Measurements from ENCODE around the gene SPEN. TPM values are rescaled to one million over a fixed set of nuclear protein-coding genes. Genes with fewer than 3 reads are reported as not detected.
A peak's percentile ranks its signal among the peaks of the same experiment; 100 is the strongest.

SPEN gene
- total and polyA plus RNA-seq, 9 of the 15 experiments (the other 6 are each of a cell fraction or from before 2014, with no cell fraction given), result 5.7 to 87.5 (median 27.2) TPM

DNA sequence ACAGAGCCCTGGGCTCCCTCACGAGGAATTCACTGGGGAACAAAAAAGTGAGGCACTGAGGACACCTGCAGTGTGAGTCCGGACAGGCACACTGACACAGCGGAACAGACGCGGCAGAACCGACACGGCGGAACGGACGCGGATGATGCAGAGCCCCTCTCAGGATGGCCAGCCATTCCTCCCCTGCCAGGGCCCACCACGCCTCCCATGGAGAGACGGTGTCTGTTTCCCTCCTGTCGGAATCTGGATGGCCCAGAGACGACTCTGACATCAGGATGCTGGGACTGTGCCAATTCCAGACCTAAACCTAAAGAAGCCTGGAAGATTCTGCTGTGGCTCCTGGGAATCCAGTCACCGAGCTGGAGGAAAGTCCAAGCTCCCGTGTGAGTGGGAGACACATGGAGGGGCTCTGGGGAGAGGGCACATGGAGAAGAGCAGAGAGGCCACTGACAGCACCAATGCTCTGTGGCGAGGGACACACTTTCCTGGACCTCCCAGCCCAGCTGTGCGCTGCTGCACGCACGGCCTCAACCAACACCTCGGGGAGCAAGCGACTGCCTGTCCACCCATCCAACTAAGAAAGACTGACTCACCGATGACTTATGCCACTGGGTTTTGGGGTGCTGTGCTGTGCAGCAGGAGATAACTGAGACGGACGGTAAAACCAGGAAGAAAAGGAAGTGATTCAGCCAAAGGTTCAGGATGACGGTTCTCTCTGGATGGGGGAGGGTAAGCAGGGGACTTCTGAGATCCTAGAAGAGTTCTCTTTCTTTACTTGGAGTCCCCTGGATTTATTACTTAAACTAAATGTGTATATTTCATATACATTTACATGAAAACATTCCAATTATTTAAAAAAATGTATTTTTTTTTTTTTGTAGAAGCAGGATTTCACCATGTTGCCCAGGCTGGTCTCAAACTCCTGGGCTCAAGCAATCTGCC is 105.1 kb downstream of the SPEN start (continued):
- TF ChIP-seq, protein P1, sequence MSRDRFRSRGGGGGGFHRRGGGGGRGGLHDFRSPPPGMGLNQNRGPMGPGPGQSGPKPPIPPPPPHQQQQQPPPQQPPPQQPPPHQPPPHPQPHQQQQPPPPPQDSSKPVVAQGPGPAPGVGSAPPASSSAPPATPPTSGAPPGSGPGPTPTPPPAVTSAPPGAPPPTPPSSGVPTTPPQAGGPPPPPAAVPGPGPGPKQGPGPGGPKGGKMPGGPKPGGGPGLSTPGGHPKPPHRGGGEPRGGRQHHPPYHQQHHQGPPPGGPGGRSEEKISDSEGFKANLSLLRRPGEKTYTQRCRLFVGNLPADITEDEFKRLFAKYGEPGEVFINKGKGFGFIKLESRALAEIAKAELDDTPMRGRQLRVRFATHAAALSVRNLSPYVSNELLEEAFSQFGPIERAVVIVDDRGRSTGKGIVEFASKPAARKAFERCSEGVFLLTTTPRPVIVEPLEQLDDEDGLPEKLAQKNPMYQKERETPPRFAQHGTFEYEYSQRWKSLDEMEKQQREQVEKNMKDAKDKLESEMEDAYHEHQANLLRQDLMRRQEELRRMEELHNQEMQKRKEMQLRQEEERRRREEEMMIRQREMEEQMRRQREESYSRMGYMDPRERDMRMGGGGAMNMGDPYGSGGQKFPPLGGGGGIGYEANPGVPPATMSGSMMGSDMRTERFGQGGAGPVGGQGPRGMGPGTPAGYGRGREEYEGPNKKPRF (IDR thresholded peaks at IDR 0.05; ENCODE audit: low read depth, low read length), result no peak
- TF ChIP-seq POU5F1 (IDR thresholded peaks at IDR 0.05; ENCODE audit: borderline replicate concordance, low read depth, low read length, partially characterized antibody) (no peak), ZNF140 (CRISPR knock-in tag; IDR thresholded peaks at IDR 0.05) (no peak), ZNF408 (CRISPR knock-in tag; IDR thresholded peaks at IDR 0.05; ENCODE audit: low read depth) (no peak), ZC3H4 (CRISPR knock-in tag; IDR thresholded peaks at IDR 0.05; ENCODE audit: borderline replicate concordance) (no peak), SIN3A (IDR thresholded peaks at IDR 0.05; ENCODE audit: borderline replicate concordance in 2 of 2, control insufficient read depth in 1 of 2, low read depth in 2 of 2, low read length in 2 of 2) (peak; percentile 25 to 68; a peak in 2 of 4 replicates), SLC30A9 (CRISPR knock-in tag; IDR thresholded peaks at IDR 0.05) (no peak), ZC3H8 (IDR thresholded peaks at IDR 0.05) (no peak), NCOA2 (IDR thresholded peaks at IDR 0.05; ENCODE audit: partially characterized antibody in 2 of 2) (no peak), TEAD2 (tag; IDR thresholded peaks at IDR 0.05) (no peak), HDAC8 (tag; IDR thresholded peaks at IDR 0.05) (peak; percentile 80; the same call in 1 of the 2 replicates)
- TF ChIP-seq, protein P2, sequence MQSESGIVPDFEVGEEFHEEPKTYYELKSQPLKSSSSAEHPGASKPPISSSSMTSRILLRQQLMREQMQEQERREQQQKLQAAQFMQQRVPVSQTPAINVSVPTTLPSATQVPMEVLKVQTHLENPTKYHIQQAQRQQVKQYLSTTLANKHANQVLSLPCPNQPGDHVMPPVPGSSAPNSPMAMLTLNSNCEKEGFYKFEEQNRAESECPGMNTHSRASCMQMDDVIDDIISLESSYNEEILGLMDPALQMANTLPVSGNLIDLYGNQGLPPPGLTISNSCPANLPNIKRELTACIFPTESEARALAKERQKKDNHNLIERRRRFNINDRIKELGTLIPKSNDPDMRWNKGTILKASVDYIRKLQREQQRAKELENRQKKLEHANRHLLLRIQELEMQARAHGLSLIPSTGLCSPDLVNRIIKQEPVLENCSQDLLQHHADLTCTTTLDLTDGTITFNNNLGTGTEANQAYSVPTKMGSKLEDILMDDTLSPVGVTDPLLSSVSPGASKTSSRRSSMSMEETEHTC (IDR thresholded peaks at IDR 0.05), result peak; percentile 53; the same call in 1 of the 2 replicates
- TF ChIP-seq, protein P3, sequence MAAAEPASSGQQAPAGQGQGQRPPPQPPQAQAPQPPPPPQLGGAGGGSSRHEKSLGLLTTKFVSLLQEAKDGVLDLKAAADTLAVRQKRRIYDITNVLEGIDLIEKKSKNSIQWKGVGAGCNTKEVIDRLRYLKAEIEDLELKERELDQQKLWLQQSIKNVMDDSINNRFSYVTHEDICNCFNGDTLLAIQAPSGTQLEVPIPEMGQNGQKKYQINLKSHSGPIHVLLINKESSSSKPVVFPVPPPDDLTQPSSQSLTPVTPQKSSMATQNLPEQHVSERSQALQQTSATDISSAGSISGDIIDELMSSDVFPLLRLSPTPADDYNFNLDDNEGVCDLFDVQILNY (CRISPR knock-in tag; IDR thresholded peaks at IDR 0.05), result no peak
- TF ChIP-seq, protein P4, sequence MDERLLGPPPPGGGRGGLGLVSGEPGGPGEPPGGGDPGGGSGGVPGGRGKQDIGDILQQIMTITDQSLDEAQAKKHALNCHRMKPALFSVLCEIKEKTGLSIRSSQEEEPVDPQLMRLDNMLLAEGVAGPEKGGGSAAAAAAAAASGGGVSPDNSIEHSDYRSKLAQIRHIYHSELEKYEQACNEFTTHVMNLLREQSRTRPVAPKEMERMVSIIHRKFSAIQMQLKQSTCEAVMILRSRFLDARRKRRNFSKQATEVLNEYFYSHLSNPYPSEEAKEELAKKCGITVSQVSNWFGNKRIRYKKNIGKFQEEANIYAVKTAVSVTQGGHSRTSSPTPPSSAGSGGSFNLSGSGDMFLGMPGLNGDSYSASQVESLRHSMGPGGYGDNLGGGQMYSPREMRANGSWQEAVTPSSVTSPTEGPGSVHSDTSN (CRISPR knock-in tag; IDR thresholded peaks at IDR 0.05; ENCODE audit: low read depth), result no peak
- TF ChIP-seq, protein P4 (tag; conservative IDR thresholded peaks at IDR 0.05; ENCODE audit: low read depth), result peak; percentile 64
- TF ChIP-seq, protein P5, sequence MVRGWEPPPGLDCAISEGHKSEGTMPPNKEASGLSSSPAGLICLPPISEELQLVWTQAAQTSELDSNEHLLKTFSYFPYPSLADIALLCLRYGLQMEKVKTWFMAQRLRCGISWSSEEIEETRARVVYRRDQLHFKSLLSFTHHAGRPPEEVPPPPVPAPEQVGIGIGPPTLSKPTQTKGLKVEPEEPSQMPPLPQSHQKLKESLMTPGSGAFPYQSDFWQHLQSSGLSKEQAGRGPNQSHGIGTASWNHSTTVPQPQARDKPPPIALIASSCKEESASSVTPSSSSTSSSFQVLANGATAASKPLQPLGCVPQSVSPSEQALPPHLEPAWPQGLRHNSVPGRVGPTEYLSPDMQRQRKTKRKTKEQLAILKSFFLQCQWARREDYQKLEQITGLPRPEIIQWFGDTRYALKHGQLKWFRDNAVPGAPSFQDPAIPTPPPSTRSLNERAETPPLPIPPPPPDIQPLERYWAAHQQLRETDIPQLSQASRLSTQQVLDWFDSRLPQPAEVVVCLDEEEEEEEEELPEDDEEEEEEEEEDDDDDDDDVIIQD (CRISPR knock-in tag; IDR thresholded peaks at IDR 0.05), result no peak

All from K562 (cell line).